Endodermal cell (in vitro differentiated cells): ENCODE results near the gene ELOF1. TPM values are rescaled to one million over a fixed set of nuclear protein-coding genes. Genes with fewer than 3 reads are reported as not detected.
A peak's percentile ranks its signal among the peaks of the same experiment; 100 is the strongest.

Experiments used
- DNase-seq: peaks from one replicate; pipeline ENCODE4 v3.0.0-alpha.2; 2017
- H3K27ac ChIP-seq: 2 replicates; pipeline ENCODE4 v1.5.1; 2013; ENCODE audit warnings: mild to moderate bottlenecking, low read depth, low read length, moderate library complexity
- H3K27me3 ChIP-seq: 2 replicates; pipeline ENCODE4 v1.6.1; 2013; ENCODE audit warnings: mild to moderate bottlenecking, low read length, moderate library complexity; ENCODE audit not compliant: insufficient read depth, control insufficient read depth, poor library complexity, severe bottlenecking
- H3K36me3 ChIP-seq: 2 replicates; pipeline ENCODE4 v1.7.0; 2013; ENCODE audit warnings: mild to moderate bottlenecking, low read length, moderate library complexity; ENCODE audit not compliant: control insufficient read depth, insufficient read depth
- H3K4me1 ChIP-seq: one replicate; pipeline ENCODE4 v1.7.0; 2013; ENCODE audit warnings: low read length; ENCODE audit not compliant: control insufficient read depth, insufficient read depth
- H3K4me3 ChIP-seq: 2 replicates; pipeline ENCODE4 v1.5.1; 2013; ENCODE audit warnings: mild to moderate bottlenecking, low read length, moderate library complexity
- H3K9ac ChIP-seq: 2 replicates; pipeline ENCODE4 v1.6.1; 2013; ENCODE audit warnings: mild to moderate bottlenecking, low read length, moderate library complexity; ENCODE audit not compliant: poor library complexity, severe bottlenecking; ENCODE audit errors: extremely low read depth
- H3K9me3 ChIP-seq: 2 replicates; pipeline ENCODE4 v1.6.1; 2013; ENCODE audit warnings: mild to moderate bottlenecking, low read length, moderate library complexity; ENCODE audit not compliant: control insufficient read depth
- H3K27ac Mint-ChIP-seq: 2 replicates; pipeline ENCODE4 v1.8.0; 2020; ENCODE audit warnings: mixed read lengths
- H3K27me3 Mint-ChIP-seq: 2 replicates; pipeline ENCODE4 v1.8.0; 2021; ENCODE audit warnings: mild to moderate bottlenecking, mixed read lengths; ENCODE audit not compliant: insufficient read depth
- H3K36me3 Mint-ChIP-seq: 2 replicates; pipeline ENCODE4 v1.8.0; 2020; ENCODE audit warnings: low read depth, mixed read lengths
- H3K4me1 Mint-ChIP-seq: 2 replicates; pipeline ENCODE4 v1.8.0; 2020; ENCODE audit warnings: mixed read lengths
- H3K4me3 Mint-ChIP-seq: 2 replicates; pipeline ENCODE4 v1.8.0; 2020; ENCODE audit warnings: mild to moderate bottlenecking, moderate library complexity, mixed read lengths
- H3K9me3 Mint-ChIP-seq: 2 replicates; pipeline ENCODE4 v1.8.0; 2020; ENCODE audit warnings: mild to moderate bottlenecking, mixed read lengths
- WGBS, 2 experiments: methylation state at CpG; one replicate each; pipeline versions ENCODE4 v1.1.5 to v1.1.7; 2013; ENCODE audit warnings: missing lambda C conversion rate in 2 of 2, mixed read lengths in 1 of 2; ENCODE audit not compliant: insufficient coverage in 1 of 2, insufficient read length in 1 of 2; 5-methylcytosine and 5-hydroxymethylcytosine counted together
- total RNA-seq, 2 donors: library from RNA; stranded (reverse); fragmentation: NEBNext Ultra II Directional in 1 of 2; extraction: Animal tissue kit (Norgen Biotek cat#: 25700) in 1 of 2; gene quantifications; 2 replicates in 1 of 2; 3 replicates in 1 of 2; pipeline ENCODE4 v1.2.1, GENCODE V29; 2021
- TF ChIP-seq, protein P1 (sequence below): fragments of 200-600 bp; sonication (generic); conservative IDR thresholded peaks from 2 replicates; pipeline ENCODE4 v1.5.0; 2021; ENCODE audit warnings: antibody characterized with exemption, mild to moderate bottlenecking

ELOF1 gene
- total RNA-seq, 2 donors from 2014 or later = 62.6 to 68.7 TPM

DNA sequence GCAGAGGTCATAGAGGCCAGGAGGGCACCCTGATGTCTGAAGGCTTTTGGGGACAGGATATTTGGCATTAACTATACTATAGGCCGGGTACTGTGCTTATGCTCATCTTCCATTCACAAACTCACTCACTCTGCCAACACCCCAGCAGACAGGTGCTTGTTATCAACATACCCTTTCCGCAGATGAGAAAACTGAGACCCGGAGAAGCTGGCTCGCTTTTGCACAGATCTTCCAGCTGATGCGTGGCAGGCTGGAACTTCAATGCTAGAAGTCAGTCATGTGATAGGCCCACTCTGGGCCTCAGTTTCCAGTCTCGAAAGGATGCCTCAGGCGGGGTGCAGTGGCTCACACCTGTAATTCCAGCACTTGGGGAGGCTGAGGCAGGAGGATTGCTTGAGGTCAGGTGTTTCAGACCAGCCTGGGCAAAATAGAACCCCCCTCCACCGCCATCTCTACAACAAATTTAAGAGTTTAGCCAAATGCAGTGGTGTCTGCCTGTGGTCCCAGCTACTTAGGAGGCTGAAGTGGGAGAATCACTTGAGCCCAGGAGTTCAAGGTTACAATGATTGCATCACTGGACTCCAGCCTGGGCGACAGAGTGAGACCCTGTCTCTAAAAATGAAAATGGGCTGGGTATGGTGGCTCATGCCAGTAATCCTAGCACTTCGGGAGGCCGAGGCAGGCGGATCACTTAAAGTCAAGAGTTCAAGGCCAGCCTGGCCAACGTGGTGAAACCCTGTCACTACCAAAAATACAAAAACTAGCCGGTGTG, 10.9 kb downstream of the ELOF1 start:
- Histone ChIP-seq H3K4me1 (no peaks in the 10 kb centered on the region), H3K36me3 (peaks cover 41% of the 10 kb centered on the region), H3K4me3 (no peak overlapping the region), H3K9me3 (no peaks in the 10 kb centered on the region), H3K27me3 (no peaks in the 10 kb centered on the region), H3K27ac (no peak overlapping the region), H3K9ac (no peak overlapping the region)
- WGBS, 2 experiments = 96% methylated on average over 11 to 14 of the region's 14 CpGs
- Mint-ChIP-seq H3K27ac (no peak overlapping the region), H3K9me3 (no peaks in the 10 kb centered on the region), H3K4me3 (no peak overlapping the region), H3K27me3 (no peaks in the 10 kb centered on the region), H3K36me3 (peaks cover 14% of the 10 kb centered on the region), H3K4me1 (no peaks in the 10 kb centered on the region)
- DNase-seq = no peak
- TF ChIP-seq, protein P1, sequence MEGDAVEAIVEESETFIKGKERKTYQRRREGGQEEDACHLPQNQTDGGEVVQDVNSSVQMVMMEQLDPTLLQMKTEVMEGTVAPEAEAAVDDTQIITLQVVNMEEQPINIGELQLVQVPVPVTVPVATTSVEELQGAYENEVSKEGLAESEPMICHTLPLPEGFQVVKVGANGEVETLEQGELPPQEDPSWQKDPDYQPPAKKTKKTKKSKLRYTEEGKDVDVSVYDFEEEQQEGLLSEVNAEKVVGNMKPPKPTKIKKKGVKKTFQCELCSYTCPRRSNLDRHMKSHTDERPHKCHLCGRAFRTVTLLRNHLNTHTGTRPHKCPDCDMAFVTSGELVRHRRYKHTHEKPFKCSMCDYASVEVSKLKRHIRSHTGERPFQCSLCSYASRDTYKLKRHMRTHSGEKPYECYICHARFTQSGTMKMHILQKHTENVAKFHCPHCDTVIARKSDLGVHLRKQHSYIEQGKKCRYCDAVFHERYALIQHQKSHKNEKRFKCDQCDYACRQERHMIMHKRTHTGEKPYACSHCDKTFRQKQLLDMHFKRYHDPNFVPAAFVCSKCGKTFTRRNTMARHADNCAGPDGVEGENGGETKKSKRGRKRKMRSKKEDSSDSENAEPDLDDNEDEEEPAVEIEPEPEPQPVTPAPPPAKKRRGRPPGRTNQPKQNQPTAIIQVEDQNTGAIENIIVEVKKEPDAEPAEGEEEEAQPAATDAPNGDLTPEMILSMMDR = no peak

DNA sequence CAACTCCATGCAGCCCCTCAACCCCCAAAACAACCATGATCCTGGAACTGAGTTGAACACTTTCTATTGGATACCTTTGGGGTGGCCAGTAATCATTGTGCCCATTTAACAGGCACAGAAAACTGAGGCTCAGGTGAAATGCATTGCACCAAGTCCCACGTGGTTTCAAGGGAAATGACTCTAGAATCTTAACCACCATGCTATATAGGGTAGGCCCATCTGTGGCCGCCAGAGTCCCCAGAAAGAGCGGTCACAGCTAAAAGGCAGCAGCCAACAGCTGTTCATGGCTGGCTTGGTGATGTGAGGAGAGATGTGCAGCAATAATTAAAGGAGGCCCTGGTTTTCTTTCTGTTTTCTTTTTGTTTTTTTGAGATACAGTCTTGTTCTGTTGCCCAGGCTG, 17.8 kb downstream of the ELOF1 start:
- Histone ChIP-seq H3K9ac (no peak overlapping the region), H3K9me3 (no peaks in the 10 kb centered on the region), H3K36me3 (peaks cover 22% of the 10 kb centered on the region), H3K27ac (no peak overlapping the region), H3K27me3 (no peaks in the 10 kb centered on the region), H3K4me3 (no peak overlapping the region), H3K4me1 (peaks cover 4% of the 10 kb centered on the region)
- TF ChIP-seq, protein P1 = no peak
- Mint-ChIP-seq H3K4me3 (no peak overlapping the region), H3K36me3 (peaks cover 3% of the 10 kb centered on the region), H3K27me3 (no peaks in the 10 kb centered on the region), H3K9me3 (no peaks in the 10 kb centered on the region), H3K4me1 (peaks cover 13% of the 10 kb centered on the region), H3K27ac (no peak overlapping the region)
- no peak for DNase-seq
- WGBS, 2 experiments = 86 to 94% methylated on average over 3 of the region's 3 CpGs

DNA sequence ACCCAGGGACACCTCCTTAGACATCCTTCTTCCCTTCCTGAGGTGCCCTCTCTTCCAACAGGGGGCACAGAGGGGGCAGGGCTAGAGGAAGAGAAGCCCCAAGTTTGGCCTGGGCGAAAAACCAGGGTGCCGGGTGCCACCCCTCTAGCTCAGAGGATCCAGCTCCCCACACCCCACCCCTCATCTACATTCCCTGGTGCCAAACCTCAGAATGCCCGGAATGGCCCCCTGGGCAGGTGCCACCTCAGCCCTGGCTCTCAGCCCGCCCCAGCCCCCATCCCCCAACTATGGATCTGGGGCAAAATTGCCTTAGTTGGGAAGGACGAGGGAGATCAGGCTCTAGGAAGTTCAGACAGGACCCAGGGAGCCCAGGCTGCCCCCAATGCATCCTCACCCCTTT, 18.4 kb downstream of the ELOF1 start:
- TF ChIP-seq, protein P1 = no peak
- H3K4me3 ChIP-seq = peak overlapping the region; percentile 69

More for the DNA sequence above, 18.4 kb downstream of the ELOF1 start:
- Mint-ChIP-seq H3K4me1 (peaks cover 14% of the 10 kb centered on the region), H3K27ac (no peak overlapping the region), H3K4me3 (no peak overlapping the region), H3K27me3 (peaks cover 1% of the 10 kb centered on the region), H3K9me3 (no peaks in the 10 kb centered on the region), H3K36me3 (no peaks in the 10 kb centered on the region)
- 90% methylated on average over 5 of the region's 5 CpGs; no CpG with 5 or more reads in 1 of the 2 experiments for WGBS, 2 experiments
- Histone ChIP-seq H3K9me3 (no peaks in the 10 kb centered on the region), H3K36me3 (peaks cover 22% of the 10 kb centered on the region), H3K9ac (no peak overlapping the region), H3K27ac (no peak overlapping the region), H3K27me3 (no peaks in the 10 kb centered on the region), H3K4me1 (peaks cover 4% of the 10 kb centered on the region)
- DNase-seq = no peak
